ENCODE measurements around the gene RBFOX1.

RBFOX1 gene

DNA sequence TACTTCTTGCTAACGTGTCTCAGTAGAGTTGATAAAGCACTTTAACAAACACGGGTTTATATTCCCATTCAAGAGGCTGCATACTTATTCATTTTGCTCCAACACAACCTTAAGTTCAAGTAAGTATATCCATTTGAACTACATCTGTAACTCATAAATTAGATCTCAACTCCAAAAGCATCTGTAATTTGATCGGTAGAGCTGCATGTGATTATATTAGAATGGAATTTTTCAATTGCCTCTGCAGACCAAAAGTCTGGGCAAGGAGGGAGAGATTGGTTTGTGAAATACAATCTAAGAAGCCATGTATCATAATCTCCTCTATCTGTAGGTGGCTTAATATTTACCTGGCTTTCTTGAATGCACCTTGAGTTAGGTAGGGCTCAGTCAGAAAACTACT, 371.0 kb downstream of the RBFOX1 start:
- TF ChIP-seq, protein P1, sequence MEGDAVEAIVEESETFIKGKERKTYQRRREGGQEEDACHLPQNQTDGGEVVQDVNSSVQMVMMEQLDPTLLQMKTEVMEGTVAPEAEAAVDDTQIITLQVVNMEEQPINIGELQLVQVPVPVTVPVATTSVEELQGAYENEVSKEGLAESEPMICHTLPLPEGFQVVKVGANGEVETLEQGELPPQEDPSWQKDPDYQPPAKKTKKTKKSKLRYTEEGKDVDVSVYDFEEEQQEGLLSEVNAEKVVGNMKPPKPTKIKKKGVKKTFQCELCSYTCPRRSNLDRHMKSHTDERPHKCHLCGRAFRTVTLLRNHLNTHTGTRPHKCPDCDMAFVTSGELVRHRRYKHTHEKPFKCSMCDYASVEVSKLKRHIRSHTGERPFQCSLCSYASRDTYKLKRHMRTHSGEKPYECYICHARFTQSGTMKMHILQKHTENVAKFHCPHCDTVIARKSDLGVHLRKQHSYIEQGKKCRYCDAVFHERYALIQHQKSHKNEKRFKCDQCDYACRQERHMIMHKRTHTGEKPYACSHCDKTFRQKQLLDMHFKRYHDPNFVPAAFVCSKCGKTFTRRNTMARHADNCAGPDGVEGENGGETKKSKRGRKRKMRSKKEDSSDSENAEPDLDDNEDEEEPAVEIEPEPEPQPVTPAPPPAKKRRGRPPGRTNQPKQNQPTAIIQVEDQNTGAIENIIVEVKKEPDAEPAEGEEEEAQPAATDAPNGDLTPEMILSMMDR (IDR thresholded peaks at IDR 0.05), result no peak
- no peak overlapping the region for H3K27ac ChIP-seq
- H3K4me3 ChIP-seq, result no peak overlapping the region
- DNase-seq (ENCODE audit: low spot score), result no peak

GRCh38 chr16:7705885-7706284, 373.2 kb downstream of the RBFOX1 start:
- Histone ChIP-seq H3K27ac (no peak overlapping the region), H3K4me3 (no peak overlapping the region)
- DNase-seq (ENCODE audit: low spot score), result no peak
- TF ChIP-seq, protein P1 (IDR thresholded peaks at IDR 0.05), result no peak

GRCh38 chr16:7709186-7709585, 376.5 kb downstream of the RBFOX1 start:
- H3K27ac ChIP-seq, result no peak overlapping the region
- TF ChIP-seq, protein P1 (IDR thresholded peaks at IDR 0.05), result no peak
- no peak for DNase-seq (ENCODE audit: low spot score)
- no peak overlapping the region for H3K4me3 ChIP-seq

DNA sequence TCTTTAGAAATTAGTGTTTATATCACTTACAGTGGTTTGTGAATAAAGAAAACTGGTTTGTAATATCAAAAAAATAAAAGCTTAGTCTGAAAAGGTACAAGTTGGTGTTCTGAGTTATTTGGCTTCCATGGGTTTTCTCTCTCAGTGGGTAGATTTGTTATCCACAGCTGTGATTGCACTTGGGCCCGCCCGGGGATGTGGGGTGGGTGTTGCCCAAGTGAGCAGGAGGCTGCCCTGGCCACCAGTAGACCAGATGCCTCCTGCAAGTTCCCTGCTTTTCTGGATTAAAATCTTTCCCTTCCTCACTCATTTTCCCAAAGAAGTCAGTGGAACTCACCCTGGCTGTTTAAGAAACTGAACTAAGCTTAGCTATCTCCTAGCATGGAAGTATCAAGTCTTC, 380.6 kb downstream of the RBFOX1 start:
- no peak for DNase-seq (ENCODE audit: low spot score)
- TF ChIP-seq, protein P1 (IDR thresholded peaks at IDR 0.05), result no peak

DNA sequence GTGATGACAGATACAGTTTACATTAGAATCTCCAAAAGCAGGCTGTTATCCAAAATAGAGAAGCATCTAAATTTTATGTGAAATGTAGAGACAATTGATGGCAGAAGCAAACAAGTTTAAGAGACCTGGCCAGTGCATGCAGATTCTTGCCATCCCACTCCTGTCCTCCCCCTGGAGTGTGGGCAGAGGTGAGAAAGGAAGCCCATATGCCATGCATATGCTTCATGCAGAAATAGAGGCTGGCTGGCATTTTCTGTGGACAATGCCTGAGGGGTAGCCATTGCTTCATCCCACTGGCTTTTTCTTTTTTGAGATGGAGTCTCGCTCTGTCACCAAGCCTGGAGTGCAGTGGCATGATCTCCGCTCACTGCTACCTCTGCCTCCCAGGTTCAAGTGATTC, 382.1 kb downstream of the RBFOX1 start:
- Histone ChIP-seq H3K4me3 (no peak overlapping the region), H3K27ac (no peak overlapping the region)
- no peak for DNase-seq (ENCODE audit: low spot score)
- TF ChIP-seq, protein P1 (IDR thresholded peaks at IDR 0.05), result no peak

More for the DNA sequence above, 380.6 kb downstream of the RBFOX1 start:
- Histone ChIP-seq H3K27ac (no peak overlapping the region), H3K4me3 (no peak overlapping the region)

- DNase-seq (ENCODE audit: low spot score), result no peak
- no peak overlapping the region for H3K27ac ChIP-seq
- H3K4me3 ChIP-seq, result no peak overlapping the region
- TF ChIP-seq, protein P1 (IDR thresholded peaks at IDR 0.05), result no peak
These were observed 384.3 kb downstream of the RBFOX1 start for GRCh38 chr16:7716660-7717550.

DNA sequence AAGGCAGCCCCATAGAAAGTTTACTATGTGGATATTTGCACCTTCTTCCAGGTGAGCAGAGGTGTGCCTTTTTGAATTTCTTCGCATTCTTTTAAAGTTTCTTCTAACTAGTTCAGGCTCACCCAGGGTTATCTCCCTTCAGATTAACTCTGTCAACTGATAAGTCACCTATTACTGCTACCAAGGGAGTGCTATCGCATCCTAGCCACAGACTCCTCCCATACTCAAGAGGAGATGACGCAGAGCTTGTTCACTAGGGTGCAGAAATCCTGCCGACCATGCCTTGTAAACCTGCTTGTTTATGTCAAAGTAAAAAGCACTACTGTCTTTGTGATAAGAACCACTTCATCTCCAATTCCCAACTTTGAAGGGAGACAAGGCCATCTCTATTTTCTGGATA, 390.1 kb downstream of the RBFOX1 start:
- Histone ChIP-seq H3K4me3 (no peak overlapping the region), H3K27ac (no peak overlapping the region)
- TF ChIP-seq, protein P1 (IDR thresholded peaks at IDR 0.05), result no peak
- DNase-seq (ENCODE audit: low spot score), result no peak
